GM18505 (cell line): ENCODE measurements around the gene GDF2.

Experiments
- ATAC-seq: cut with Tn5 transposase; IDR thresholded peaks from one replicate; pipeline ENCODE4 v1.9.1; 2021; ENCODE audit not compliant: unreplicated experiment
- POLR2A ChIP-seq: IDR thresholded peaks from 4 replicates; pipeline ENCODE4 v1.6.1; 2011; ENCODE audit warnings: borderline replicate concordance; ENCODE audit not compliant: insufficient read depth, insufficient read length; ENCODE audit errors: extremely low read depth

Gene GDF2

GRCh38 chr10:47350671-47351640 lies 28.7 kb downstream of the GDF2 start:
- TF ChIP-seq POLR2A, result no peak
- no peak for ATAC-seq

- no peak for TF ChIP-seq POLR2A
- no peak for ATAC-seq
Measured at GRCh38 chr10:47351899-47352815, 29.9 kb downstream of the GDF2 start.

GRCh38 chr10:47353351-47353750 lies 31.1 kb downstream of the GDF2 start:
- no peak for ATAC-seq
- no peak for TF ChIP-seq POLR2A

GRCh38 chr10:47354165-47354564 lies 31.9 kb downstream of the GDF2 start:
- no peak for TF ChIP-seq POLR2A
- no peak for ATAC-seq

GRCh38 chr10:47354900-47355299 lies 32.6 kb downstream of the GDF2 start:
- TF ChIP-seq POLR2A, result no peak
- no peak for ATAC-seq

GRCh38 chr10:47356708-47357107 lies 34.5 kb downstream of the GDF2 start:
- TF ChIP-seq POLR2A, result no peak
- no peak for ATAC-seq

GRCh38 chr10:47357131-47357582 lies 34.9 kb downstream of the GDF2 start:
- TF ChIP-seq POLR2A, result no peak
- no peak for ATAC-seq

- ATAC-seq, result no peak
- no peak for TF ChIP-seq POLR2A
Measured at GRCh38 chr10:47357911-47358310, 35.7 kb downstream of the GDF2 start.

- no peak for ATAC-seq
Measured at GRCh38 chr10:47358457-47358856, 36.2 kb downstream of the GDF2 start.

GRCh38 chr10:47359101-47359500 lies 36.8 kb downstream of the GDF2 start:
- ATAC-seq, result no peak
- no peak for TF ChIP-seq POLR2A

More at GRCh38 chr10:47358457-47358856, 36.2 kb downstream of the GDF2 start:
- TF ChIP-seq POLR2A, result no peak

GRCh38 chr10:47359626-47360418 lies 37.6 kb downstream of the GDF2 start:
- ATAC-seq, result no peak
- TF ChIP-seq POLR2A, result no peak

GRCh38 chr10:47360419-47361040 lies 38.3 kb downstream of the GDF2 start:
- TF ChIP-seq POLR2A, result no peak
- ATAC-seq, result no peak
